ENCODE data around the gene NUBP2. TPM values are rescaled to one million over a fixed set of nuclear protein-coding genes. Genes with fewer than 3 reads are reported as not detected.
"Not testable (repeated sequence)": the region's sequence is repeated elsewhere in the genome, so short reads cannot be mapped to it uniquely, and the experiment has no call there.

Gene NUBP2
- total RNA-seq, 2 donors from 2014 or later = 41.0 to 48.3 TPM

DNA sequence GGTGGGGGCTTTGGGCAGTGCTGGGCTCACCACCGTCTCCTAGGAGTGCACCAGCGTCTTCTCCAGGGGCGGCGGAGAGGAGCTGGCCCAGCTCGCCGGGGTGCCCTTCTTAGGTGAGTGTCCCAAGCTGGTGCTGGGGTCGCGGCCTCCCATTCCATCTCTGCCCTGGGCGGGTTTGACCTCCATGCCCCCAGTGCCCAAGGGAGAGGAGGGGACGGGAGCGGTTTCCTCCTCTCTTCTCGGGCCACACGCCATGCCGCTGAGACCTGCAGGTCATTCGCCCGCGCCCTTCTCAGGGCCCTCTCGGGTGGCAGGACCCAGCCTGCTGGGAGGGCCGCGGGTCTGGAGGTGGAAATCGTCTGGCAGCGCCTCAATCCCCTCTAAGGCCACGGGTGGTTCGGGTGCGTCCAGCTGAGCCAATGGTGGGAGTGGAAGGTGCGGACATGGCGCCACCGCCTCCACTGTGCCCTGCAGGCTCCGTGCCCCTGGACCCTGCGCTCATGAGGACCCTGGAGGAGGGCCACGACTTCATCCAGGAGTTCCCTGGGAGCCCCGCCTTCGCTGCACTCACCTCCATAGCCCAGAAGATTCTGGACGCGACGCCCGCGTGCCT is 5.4 kb downstream of the NUBP2 start:
- Mint-ChIP-seq H3K36me3 (peaks cover 4% of the 10 kb centered on the region in 2 donors), H3K27ac (no peak overlapping the region), H3K9me3 (no peaks in the 10 kb centered on the region)
- ATAC-seq (no peak), DNase-seq (ENCODE audit: low spot score in 2 of 2) (no peak)

DNA sequence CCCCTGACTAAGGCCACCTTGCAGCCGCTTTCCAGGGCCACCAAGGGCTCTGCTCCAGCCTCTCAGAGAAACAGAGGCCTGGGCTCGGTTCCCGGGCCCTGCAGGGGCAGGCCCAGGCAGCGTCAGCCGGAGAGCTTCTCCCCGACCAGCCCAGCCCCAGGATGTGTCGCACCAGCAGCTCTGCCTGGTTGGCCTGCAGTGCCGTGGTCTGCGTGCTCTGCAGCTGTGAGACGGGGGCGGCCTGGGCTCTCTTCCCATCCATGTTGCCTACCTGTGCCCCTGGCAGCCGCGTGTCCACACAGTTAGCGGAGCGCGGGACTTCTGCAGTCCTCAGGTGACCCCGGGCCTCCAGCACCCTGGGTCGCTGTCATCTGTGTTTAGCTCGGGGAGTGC is 5.9 kb downstream of the NUBP2 start:
- no peak for DNase-seq (ENCODE audit: low spot score in 2 of 2)
- peak overlapping the region in 1 of 2 donors; percentile 4 for H3K27ac Mint-ChIP-seq
- H3K9me3 Mint-ChIP-seq = no peaks in the 10 kb centered on the region

DNA sequence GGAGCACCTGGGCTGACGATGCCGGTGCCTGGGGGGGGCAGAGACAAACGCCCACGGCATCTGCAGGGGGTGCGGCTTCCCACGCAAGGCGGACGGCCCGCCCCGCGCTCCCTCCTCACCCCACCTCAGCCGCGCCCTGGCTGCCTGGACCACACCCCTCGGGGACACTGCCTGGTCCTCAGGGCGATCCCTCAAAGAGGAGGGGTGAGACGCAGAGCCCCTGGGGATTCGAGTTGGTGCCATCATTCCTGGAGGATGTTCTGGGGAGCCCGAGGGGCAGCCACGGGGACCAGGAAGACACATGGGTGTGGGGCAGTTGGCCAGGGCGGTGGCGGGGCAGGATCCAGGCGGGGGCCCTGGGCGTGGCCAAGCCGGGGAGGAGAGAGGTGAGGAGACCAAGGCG is 6.9 kb downstream of the NUBP2 start:
- no peak overlapping the region for H3K27ac Mint-ChIP-seq

More for the DNA sequence above, 5.9 kb downstream of the NUBP2 start:
- H3K36me3 Mint-ChIP-seq = no peaks in the 10 kb centered on the region
- no peak for ATAC-seq

DNA sequence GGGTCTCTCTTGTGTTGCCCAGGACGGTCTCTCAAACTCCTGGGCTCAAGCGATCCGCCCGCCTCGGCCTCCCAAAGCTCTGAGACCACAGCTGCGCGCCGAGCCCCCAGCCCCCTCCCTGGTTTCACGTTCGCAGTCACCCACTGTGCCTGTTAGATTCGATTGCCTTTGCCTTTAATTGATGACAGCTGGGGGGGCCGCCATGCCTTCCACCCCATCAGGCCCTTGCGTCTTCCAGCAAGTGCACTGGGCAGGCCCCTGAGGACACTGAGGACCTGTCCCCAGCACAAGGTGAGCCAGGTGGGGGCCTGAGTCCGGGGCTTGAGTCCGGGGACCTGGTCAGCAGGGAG is 7.5 kb downstream of the NUBP2 start:
- Mint-ChIP-seq H3K27ac (no peak overlapping the region), H3K9me3 (no peaks in the 10 kb centered on the region), H3K36me3 (no peaks in the 10 kb centered on the region)
- no peak for DNase-seq (ENCODE audit: low spot score in 2 of 2)
- ATAC-seq = no peak

More for the DNA sequence above, 6.9 kb downstream of the NUBP2 start:
- DNase-seq (ENCODE audit: low spot score in 2 of 2) (no peak), ATAC-seq (no peak)
- Mint-ChIP-seq H3K36me3 (no peaks in the 10 kb centered on the region), H3K9me3 (no peaks in the 10 kb centered on the region)

DNA sequence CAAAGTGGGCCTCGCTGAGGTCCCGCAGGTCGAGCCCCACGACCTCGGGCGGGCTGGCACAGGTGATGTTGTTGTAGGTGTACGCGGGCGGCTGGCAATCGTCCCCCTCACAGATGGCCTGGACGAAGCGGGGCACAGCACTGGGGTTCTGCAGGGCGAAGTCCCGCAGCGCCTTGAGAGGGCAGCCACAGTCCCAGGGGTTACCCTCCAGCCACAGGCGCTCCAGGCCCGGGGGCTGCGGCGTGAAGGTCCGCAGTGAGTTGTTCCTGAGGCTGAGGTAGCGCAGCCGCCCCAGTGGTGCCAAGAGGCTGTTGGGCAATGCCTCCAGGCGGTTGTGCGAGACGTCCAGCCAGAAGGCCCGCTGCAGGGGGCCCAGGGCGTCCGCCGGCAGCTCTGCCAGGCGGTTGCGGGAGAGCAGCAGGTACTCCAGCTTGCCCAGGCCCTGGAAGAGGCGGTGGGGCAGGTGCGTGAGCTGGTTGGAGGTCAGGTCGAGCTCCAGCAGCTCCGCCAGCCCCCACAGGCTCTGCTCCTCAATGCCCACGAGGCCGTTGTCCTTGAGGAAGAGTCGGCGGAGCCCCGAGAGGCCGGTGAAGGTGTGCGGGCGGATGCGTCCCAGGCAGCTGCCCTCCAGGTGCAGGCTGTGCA is 8.0 kb downstream of the NUBP2 start:
- no peak for ATAC-seq
- Mint-ChIP-seq H3K9me3 (no peaks in the 10 kb centered on the region), H3K27ac (no peak overlapping the region), H3K36me3 (no peaks in the 10 kb centered on the region)
- no peak for DNase-seq (ENCODE audit: low spot score in 2 of 2)

DNA sequence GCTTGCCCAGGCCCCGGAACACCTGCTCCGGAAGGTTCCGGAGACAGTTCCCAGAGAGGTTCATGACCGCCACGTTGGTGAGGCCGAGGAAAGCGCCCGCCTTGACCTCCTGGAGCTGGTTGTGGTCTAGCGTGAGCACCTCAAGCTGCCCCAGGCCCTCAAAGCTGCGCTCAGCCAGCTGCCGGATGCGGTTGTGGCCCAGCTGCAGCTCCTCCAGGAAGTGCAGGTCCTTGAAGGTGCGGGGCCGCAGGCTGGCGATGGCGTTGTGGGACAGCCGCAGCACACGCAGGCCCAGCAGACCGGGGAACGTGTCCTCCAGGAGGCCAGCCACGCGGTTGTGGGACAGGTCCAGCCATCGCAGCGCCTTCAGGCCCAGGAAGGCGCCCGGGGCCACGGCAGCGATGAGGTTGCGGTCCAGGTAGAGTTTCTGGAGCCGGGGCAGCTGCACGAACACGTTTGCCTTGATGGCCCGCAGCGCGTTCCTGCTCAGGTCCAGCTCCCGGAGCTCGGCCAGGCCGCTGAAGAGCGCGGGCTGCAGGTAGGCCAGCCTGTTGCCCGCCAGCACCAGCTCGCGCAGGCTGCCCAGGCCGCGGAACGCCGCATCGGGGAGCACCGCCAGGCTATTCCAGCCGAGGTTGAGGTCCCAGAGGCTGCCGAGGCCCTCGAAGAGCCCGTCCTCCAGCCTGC is 8.6 kb downstream of the NUBP2 start:
- ATAC-seq = no peak
- H3K9me3 Mint-ChIP-seq = no peaks in the 10 kb centered on the region
- H3K27ac Mint-ChIP-seq = no peak overlapping the region
- DNase-seq (ENCODE audit: low spot score in 2 of 2) = no peak
- no peaks in the 10 kb centered on the region for H3K36me3 Mint-ChIP-seq

DNA sequence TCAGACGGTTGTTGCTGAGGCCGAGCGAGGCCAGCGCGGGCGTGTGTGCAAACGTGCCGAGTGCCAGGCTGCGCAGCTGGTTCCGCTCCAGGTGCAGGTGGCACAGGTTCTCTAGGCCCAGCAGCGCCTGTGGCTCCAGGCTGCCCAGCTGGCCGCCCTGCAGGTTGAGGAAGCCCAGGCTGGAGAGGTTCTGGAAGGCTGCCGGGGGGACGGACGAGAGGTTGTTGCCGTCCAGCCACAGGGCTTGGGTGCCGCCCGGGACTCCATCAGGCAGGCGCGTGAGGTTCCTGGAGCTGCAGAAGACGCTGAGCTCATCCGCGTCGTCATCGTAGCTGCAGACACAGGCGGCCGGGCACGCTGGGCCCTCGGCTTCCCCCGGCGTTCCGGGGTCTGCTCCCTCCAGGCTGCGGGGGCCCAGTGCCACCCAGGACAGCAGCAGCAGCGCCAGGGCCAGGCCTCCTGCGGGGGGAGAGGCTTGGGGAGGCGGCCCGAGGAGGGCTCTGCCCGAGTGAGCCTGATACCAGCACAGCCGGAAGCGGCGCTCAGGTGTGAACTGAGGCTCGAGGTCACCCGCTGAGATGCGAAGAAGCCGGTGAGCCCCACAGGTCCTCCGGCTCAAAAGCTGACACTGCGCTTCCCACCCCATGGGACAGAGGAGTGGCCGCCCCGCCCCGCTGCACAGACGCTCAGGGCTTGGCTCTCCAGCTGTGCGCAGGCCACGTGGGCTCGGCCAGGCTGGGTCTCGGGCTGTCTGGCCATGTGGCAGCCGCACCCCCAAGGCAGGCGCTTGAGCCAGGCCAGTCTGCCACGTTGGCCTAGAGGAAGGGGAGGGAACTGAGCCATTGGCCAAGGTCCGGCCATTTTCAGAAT is 9.4 kb downstream of the NUBP2 start:
- peaks cover 0 to 6% of the 10 kb centered on the region in 2 donors for H3K36me3 Mint-ChIP-seq
- DNase-seq (ENCODE audit: low spot score in 2 of 2) (no peak), ATAC-seq (no peak)
- no peak overlapping the region for H3K27ac Mint-ChIP-seq
- H3K9me3 Mint-ChIP-seq = peaks cover 0 to 5% of the 10 kb centered on the region in 2 donors

DNA sequence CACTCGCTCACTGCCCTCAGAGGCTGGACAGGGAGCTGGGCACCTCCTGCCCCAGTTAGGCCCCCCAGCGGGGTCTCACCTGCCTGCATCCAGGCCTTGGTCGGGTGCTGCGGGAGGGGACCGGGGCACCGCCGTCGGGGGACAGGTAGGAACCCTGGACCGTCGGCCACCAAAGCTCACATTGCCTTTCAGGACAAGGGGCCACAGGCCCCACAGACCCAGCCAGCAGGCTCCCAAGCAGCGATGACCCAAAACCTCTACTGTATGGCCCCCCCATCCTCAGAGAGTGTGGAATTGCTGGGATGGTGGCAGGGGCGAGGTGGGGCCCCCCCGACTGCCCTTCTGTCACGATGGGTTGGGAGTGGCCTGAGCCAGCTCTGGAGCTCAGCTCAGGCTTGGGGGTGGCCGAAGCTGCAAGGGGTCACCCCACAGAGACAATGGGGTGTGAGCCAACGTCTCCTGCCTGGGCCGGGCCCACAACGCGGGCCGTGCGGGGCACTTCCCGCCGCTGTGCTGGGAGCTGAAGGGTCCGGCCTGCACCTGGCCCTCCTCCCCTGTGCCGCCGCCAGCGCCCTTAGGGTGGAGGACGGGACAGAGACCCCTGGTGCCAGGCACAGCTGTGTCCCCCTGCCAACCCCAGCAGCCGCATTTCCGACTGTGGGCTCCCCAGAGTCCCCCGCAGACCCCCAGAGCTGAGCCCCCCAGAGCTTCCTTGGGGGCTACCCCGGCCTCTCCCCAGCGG is 10.2 kb downstream of the NUBP2 start:
- ATAC-seq (no peak), DNase-seq (ENCODE audit: low spot score in 2 of 2) (no peak)
- Mint-ChIP-seq H3K27ac (no peak overlapping the region), H3K36me3 (peaks cover 0 to 15% of the 10 kb centered on the region in 2 donors), H3K9me3 (peaks cover 0 to 7% of the 10 kb centered on the region in 2 donors)

DNA sequence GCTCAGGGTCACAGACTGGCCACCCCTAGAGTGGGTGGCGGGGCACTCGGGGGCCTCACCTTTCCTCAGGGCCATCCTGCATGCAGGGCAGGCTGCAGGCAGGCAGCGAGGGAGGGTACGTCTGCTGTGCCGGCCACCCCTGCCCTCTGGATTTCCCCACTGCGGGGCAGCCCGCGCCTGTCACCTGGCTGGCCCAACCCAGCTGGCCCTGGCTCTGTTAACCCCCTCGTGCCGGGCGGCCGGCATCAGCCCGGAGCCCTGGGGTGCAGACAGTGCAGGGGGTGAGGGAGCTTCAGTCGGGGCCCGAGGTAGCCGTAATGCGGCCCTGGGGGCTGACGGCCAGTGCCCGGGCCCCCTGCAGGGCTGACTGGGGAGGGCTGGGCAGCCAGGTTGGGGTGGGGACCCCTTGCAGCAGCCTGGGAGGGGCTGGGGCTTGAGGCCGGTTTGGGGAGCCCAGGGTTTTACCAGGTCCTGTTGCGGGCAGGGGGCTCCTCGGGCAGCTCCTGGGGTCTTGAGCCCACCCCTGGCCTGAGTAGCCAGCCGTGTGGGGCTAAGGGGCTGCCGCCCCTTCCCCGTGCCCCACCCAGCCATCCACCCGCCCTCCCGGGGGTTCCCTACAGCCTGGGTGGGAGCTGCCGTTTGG is 10.9 kb downstream of the NUBP2 start, which contains the start of gene IGFALS:
TSS of gene IGFALS (minus strand) at position 128 of the 643 bp plus-strand sequence. CDS start at position 75, 53 bp downstream.
- Mint-ChIP-seq H3K27ac (no peak within 1 kb of the TSS), H3K36me3 (peaks cover 0 to 16% of the 10 kb centered on the region in 2 donors), H3K9me3 (peaks cover 0 to 7% of the 10 kb centered on the region in 2 donors)
- no peak for DNase-seq (ENCODE audit: low spot score in 2 of 2)
- peak; percentile 9 to 11 for ATAC-seq

DNA sequence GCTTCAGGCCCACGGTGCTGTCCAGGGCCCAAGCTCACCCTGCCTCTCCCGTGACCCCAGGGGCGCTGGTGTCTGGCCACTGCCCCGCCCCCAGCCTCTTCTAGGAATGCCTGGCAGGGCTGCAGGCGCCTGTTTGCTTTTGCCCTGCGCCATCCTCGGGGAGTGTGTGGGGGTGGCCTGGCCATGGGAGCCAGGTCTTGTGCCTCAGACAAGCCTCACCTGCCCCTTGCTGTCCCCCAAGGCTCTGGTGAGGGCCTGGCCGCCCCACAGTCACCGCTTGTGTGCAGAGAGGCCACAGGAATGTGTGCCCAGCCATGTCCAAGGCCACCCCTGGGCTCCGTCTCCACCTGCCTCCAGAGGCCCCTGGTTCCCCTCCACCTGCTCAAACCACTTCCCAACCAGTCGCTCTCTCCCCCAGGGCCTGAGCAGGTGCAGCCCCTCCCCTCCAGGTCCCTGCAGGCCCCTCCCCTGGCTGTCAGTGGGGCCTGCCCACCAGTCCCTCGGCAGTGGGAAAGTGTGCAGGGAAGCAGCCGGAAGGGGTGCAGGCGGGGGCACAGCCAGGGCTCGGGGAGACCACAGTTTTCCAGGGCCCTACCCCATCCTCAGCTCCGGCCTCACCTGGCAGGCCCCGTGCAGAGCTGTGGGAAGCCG is 11.6 kb downstream of the NUBP2 start:
- ATAC-seq (peak in 1 of 2 donors; percentile 5), DNase-seq (ENCODE audit: low spot score in 2 of 2) (no peak)
- H3K36me3 Mint-ChIP-seq = peaks cover 0 to 22% of the 10 kb centered on the region in 2 donors
- peaks cover 0 to 12% of the 10 kb centered on the region in 2 donors for H3K9me3 Mint-ChIP-seq
- no peak overlapping the region for H3K27ac Mint-ChIP-seq

DNA sequence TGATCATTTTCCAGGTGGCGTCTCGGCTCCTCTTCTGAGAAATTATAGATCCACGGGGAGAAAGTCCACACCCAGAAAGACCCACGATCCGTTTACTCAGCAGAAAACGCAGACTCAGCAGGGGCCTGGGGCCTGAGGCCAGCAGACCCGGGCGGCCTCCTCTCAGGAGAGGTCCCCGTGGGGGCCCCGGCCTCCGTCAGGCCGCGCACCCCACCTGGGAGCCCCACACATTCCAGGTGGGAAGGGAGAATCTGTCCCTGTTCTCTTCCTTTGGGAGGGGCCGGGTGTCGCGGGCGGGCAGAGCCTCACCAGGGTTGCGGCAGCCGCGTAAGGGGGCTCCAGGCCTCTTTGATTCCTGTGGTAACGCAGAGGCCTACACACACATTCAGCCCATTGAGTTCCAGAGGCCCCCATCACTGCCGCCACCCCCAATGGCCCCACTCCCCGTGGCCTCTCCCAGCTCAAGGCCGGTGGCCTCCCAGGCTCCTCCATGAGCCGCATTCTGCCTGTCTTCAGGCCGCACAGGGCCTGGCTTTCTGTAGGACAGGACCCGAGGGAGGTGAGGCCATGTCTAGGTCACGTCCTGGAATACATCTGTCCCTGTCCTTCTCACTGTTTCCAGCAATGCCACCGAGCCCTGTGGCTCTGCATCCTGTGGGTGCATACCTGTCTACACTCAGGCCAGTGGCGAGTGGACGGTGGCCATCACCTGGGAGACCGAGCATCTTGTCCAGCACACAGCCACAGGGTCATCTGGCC is 12.3 kb downstream of the NUBP2 start:
- DNase-seq (ENCODE audit: low spot score in 2 of 2) (no peak), ATAC-seq (no peak)
- Mint-ChIP-seq H3K27ac (no peak overlapping the region), H3K9me3 (peaks cover 0 to 16% of the 10 kb centered on the region in 2 donors), H3K36me3 (peaks cover 0 to 30% of the 10 kb centered on the region in 2 donors)

DNA sequence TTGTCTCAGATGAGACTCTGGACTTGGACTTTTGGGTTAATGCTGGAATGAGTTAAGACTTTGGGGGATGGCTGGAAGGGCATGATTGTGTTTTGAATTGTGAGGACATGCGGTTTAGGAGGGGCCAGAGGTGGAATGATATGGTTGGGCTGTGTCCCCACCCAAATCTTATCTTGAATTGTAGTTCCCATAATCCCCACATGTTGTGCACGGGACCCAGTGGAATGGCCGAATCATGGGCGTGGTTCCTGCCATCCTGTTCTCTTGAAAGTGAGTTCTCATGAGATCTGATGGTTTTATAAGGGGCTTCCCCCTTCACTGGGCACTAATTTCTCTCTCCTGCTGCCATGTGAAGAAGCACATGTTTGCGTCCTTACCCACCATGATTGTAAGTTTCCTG is 16.5 kb downstream of the NUBP2 start:
- not testable (repeated sequence) for H3K27ac Mint-ChIP-seq; DNase-seq (ENCODE audit: low spot score in 2 of 2); ATAC-seq
- peaks cover 0 to 38% of the 10 kb centered on the region in 2 donors for H3K36me3 Mint-ChIP-seq
- peaks cover 0 to 16% of the 10 kb centered on the region in 2 donors for H3K9me3 Mint-ChIP-seq

DNA sequence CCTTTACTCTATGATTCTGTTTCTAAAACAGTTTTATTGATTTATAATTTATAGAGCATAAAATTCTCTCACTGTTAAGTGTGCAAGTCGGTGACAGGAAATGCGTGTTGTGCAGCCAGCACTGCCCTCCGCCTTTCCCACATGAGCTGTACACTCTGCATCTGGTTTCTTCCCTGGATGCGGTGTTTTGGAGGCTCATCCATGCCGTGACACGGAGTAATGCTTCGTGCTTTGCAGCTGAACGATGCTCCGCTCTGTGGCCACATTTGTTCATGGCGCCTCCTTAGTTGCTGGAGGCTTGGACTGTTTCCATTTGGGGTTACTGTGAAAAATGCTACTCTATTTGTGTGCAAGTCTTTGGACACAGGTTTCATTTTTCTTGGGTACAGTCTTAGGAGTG is 17.9 kb downstream of the NUBP2 start:
- Mint-ChIP-seq H3K27ac (no peak overlapping the region), H3K36me3 (peaks cover 0 to 38% of the 10 kb centered on the region in 2 donors), H3K9me3 (peaks cover 0 to 16% of the 10 kb centered on the region in 2 donors)
- DNase-seq (ENCODE audit: low spot score in 2 of 2) = no peak
- ATAC-seq = no peak

DNA sequence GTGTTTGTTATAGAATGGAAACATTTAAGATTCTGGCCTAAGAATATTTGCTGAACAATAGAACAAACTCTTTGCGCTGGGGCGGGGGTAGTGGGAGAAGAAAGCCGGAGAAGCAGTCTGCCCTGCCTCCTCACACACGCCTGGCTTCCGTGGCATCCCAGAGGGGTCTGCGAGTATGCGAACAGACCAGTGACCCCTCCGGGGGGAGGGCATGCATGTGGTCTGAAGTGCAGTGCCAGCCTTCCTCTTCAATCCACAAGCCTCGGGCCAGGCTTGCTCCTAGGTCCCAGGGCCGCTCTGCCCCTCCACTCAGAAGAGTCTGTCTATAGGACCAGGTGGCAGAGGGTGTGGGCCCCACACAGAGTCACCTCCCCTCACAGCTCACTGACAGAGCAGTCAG is 24.9 kb downstream of the NUBP2 start:
- Mint-ChIP-seq H3K9me3 (no peaks in the 10 kb centered on the region), H3K36me3 (peaks cover 0 to 7% of the 10 kb centered on the region in 2 donors), H3K27ac (no peak overlapping the region)
- ATAC-seq (no peak), DNase-seq (ENCODE audit: low spot score in 2 of 2) (no peak)

DNA sequence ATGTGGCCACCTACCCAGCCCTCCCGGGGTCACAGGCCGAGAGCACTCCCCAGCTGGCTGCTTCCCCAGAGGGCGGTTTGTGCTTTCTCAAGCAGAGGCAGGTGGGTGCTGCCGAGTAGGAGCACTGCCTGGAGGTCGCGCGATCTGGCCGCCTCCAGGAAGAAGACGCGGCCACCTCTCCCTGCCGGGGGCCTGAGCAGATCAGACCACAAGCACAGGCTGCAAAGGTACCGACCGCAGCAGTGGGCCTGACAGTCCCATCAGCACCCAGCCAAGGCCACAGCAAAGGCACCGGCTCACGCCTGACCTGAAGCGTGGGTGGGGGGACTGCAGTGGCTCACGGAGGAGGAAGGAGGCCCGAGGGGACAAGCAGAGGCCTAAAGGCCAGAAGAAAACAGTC is 25.9 kb downstream of the NUBP2 start:
- ATAC-seq (no peak), DNase-seq (ENCODE audit: low spot score in 2 of 2) (no peak)
- H3K27ac Mint-ChIP-seq = no peak overlapping the region

More for the DNA sequence above, 25.9 kb downstream of the NUBP2 start:
- no peaks in the 10 kb centered on the region for H3K9me3 Mint-ChIP-seq
- peaks cover 0 to 7% of the 10 kb centered on the region in 2 donors for H3K36me3 Mint-ChIP-seq

All from activated naive CD4-positive, alpha-beta T cell treated with anti-CD3 and anti-CD28 coated beads, Interleukin-2, amount 50 U/mL, for 72 hours (primary cell).